Suppressor macrophage treated with lipopolysaccharide for 4 hours (primary cell): ENCODE results near the gene CT55.
"Not testable (repeated sequence)": the region's sequence is repeated elsewhere in the genome, so short reads cannot be mapped to it uniquely, and the experiment has no call there.

ENCODE experiments used
- DNase-seq: peaks from one replicate; pipeline ENCODE4 v3.0.0-alpha.2; 2020

CT55 gene, protein sequence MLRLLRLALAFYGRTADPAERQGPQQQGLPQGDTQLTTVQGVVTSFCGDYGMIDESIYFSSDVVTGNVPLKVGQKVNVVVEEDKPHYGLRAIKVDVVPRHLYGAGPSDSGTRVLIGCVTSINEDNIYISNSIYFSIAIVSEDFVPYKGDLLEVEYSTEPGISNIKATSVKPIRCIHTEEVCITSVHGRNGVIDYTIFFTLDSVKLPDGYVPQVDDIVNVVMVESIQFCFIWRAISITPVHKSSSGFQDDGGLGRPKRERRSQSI

DNA sequence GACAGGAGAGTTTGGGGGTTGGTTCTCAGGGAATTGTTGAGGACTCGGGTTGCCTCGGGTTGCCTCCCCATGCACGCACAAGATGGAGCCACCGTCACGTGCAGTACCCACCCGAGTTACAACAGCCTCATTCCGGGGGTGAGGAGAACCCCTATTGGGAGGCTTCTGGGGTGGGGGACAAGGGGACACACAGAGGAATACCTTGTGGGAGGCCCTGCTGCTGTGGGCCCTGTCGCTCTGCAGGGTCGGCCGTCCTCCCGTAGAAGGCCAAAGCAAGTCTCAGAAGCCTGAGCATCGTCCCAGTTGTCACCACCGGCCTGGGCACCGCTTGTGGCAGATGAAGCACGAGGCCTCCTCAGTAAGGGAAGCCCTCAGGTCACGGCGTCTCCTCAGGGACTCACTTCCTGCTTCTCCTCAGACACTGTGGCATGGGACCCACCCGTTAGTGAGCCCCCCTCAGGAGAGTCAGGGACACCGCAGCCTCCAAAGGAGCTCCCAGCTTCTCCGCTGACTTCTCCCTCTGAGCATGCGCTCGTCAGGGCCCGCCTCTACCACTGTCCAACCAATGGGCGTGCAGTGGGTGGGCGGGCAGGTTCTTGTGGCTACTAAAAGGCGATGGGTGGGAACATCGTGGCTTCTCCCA is at the start of gene CT55:
TSS of gene CT55 (minus strand) at position 522 of the 643 bp plus-strand sequence. CDS start at position 295, 227 bp downstream.
- DNase-seq: no peak

DNA sequence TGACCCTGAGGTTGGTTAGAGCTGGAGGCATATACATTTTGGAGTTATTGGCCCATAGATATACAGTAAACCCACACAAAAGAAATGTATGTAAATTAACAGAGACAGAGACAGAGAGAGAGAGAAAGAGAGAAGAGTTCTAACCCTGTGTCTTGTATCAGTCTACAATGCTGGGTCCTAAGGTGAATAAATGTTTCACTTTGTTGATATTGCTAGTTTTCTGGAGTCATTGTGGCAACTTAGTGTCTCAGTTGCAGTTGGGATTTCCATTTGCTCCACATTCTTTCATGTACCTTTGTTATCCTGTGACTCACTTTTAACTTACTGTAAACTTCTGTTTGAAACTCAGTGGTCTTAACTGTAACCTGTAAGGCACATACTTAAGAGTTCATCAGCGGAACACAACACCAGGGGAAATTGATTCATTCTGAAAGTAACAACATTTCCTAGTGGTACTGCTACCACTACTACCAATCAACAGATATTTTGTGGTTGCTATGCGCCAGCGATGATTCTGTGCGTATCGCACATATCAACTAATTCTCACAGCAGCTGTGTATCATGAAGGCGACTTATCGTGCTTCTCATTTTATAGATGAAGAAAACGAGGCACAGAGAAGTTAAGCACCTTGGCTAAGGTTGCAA is 42.1 kb upstream of the CT55 start:
- no peak for DNase-seq

DNA sequence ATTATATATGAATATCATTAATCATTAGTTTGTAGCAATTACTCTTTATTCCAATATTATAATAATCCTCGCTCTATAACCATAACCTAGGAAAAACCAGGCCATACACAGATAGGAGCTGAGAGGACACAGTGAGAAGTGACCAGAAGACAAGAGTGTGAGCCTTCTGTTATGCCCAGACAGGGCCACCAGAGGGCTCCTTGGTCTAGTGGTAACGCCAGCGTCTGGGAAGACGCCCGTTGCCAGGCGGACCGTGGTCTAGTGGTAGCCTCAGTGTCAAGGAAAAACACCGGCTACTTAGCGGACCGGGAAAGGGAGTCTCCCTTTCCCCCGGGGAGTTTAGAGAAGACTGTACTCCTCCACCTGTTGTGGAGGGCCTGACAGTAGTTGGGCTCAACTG is 35.2 kb upstream of the CT55 start:
- not testable (repeated sequence) for DNase-seq

DNA sequence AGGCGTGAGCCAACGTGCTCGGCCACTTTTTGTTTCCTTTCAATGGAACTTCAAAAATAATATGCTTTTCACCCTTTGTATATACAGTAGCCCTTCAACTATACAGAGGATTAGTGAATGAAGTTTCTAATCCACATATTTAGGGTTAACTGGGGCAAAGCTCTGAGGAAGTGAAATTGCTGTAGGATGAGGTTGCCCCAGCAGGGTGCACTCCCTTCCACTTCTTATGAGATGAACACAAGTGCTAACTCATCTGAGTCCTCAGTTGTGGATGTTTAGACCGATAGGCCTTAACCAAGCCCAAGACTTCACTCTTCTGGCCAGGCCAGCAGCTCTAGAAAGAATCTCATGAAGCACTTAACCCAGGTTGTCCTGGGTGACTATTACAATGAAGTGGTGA is 29.1 kb upstream of the CT55 start:
- DNase-seq: peak; percentile 3

DNA sequence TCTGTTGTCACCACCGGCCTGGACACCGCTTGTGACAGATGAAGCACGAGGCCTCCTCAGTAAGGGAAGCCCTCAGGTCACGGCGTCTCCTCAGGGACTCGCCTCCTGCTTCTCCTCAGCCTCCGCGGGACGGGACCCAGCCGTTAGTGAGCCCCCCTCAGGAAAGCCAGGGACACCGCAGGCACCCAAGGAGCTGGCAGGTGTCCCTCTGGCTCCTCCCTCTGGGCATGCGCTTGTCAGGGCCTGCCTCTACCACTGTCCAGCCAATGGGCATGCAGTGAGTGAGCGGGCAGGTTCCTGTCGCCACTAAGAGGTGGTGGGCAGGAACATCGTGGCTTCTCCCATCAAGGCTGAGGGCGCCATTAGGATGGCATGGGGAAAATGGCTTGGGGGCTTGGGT is 23.5 kb upstream of the CT55 start:
- DNase-seq: no peak

DNA sequence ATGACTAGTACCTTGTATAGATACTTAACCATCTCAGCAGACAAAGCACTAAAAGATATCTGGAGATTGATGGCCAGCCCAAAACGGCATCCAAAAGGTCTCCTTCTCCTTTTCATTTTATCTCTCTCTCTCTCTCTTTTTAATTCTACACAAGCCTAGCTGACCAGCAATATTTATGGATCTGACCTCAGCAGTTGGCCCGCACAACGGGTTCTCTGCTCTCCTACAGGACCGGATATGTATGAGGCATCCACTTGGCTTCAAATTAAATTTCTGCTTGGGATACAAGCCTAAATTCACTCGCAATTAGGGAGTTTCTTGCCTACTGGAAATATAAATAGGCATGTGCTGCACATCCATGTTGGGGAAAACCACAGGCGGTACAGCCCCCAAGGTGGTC is 22.5 kb upstream of the CT55 start:
- no peak for DNase-seq

DNA sequence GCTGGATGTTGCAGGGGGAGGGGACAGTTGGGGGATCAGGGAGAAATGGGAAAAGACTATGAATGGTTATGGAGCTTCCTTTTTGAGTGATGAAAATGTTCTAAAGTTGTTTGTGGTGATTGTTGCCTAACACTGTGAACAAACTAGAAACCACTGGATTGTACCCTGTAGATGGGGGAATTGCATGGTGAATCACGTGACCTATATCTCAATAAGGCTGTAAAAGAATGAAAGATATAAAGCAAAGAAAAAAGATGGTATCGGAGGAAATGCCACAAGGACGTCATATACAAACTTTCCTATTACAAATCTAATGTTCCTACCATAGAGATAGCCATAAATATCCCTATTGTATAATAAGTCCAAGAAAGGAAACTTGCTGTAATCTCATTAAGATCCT is 20.6 kb upstream of the CT55 start:
- DNase-seq: no peak

DNA sequence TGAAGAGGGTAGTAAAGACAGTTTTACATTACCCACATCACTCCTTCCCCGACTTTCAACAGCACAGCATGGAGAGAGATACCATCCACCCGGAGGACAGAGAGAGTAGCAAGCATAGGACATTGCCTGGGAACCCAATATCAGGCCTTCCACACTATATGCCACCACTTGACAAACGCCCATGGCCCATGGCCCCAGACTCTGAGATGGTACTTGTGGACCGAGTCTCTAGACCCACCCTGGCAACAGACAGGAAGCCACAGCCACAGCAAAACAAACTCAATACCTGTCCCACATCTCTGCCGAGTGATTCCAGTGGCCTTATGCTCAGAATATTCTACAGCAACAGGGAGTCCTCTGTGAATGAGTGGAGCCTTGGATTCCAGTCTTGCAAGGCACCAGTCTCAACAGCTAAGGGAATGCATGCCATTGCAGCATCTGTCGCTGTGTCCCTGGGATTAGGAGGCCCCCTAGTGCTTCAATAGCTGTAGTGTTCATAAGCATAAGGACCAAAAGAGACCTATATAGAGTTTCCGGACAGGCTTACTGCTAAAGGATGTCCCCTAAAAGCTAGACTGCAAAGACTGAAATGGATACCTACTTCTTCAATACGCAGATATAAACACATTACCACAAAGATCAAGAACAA is 14.7 kb upstream of the CT55 start:
- DNase-seq: peak; percentile 35

DNA sequence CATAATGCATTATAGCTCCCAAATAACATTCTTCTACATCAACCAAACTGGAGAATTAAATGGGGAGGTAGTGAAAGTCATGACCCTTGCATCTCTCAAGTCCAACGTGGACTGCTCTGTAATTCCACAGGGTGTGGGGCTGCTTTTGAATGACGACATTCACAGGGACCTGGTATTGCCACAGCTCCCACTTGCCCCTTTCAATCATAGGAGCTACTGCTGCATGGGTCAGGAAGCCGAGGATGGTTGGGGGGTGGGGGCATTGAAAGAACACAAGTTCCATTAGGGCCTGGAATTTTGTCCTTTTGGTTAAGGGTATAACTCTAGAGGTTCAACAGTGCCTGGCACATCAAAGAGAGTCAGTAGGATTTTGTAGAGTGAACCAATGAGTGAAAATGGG is 7.4 kb upstream of the CT55 start:
- no peak for DNase-seq

DNA sequence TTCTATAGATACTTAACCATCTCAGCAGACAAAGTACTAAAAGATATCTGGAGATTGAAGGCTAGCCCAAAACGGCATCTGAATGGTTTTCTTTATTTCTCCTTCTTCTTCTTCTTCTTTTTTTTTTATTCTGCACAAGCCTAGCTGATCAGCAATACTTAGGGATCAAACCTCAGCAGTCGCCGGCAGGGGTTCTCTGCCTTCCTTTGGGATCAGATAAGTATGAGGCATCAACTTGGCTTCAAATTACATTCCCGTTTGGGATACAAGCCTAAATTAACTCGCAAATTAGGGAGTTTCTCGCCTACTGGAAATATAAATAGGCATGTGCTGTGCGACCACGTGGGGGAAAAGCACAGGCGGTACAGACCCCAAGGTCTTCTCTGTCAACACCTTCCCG is 730 bp downstream of the CT55 start:
- no peak for DNase-seq

DNA sequence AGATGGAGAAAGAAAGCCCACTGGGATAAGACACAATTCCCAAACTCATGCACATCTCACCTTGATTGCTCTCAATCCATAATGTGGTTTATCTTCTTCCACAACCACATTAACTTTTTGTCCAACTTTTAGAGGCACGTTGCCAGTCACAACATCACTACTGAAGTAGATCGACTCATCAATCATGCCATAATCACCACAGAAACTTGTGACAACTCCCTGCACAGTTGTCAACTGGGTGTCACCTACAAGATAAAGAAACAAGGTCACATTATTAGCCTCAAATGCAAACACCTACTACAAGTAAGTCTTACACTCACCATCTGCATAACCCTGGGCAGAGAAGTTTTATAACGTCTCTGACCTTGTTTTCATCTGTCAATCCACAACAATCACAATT is 1.7 kb downstream of the CT55 start:
- not testable (repeated sequence) for DNase-seq

DNA sequence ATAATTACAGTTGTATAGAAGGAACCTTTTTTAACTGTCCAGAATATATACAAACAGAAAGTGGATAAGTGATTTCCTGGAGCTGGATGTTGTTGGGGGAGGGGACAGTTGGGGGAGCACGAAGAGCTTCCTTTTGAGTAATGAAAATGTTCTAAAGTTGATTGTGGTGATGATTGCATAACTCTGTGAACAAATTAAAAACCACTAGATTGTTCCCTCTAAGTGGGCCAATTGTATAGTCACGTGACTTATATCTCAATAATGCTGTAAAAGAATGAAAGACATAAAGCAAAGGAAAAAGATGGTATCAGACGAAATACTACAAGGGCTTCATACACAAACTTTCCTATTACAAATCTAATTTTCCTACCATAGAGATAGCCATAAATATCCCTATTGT is 2.7 kb downstream of the CT55 start:
- no peak for DNase-seq

DNA sequence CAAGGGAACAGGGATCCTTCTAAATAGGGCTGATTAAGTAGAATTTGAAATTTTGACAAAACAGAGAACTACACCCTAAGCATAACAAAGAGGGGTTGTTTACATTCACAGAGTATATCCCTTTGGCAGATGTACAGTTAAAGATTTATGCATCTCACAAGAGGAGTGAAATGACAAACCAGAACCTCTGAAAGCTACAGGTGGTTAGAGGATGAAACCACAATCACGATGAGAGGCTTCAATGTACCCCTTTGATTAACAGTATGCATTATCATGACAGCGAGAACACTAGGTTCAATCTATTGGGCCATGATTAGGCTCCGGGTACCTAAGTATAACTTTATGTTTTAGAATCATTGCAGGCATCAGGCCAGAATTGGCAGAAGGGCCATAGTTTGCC is 16.5 kb downstream of the CT55 start:
- DNase-seq: not testable (repeated sequence)

DNA sequence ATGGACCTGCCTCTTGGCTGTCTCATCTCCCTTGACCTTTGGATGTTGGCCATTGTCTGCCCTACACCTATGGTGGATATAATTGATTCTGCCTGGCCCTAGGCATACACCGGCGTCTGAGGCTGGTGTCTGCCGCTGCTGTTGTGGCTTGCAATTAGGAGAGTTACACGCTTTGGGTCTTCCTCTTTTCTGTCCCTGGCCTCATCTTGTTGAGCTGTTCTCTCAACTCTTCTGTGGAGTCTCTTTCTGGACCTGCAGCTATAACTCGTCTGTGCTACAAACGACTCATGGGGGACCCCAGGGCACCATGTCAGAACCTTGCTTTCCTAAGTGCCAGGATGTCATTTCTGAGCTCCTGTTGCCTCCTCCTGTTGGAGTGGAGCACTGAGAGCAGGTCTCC is 45.1 kb downstream of the CT55 start:
- not testable (repeated sequence) for DNase-seq

DNA sequence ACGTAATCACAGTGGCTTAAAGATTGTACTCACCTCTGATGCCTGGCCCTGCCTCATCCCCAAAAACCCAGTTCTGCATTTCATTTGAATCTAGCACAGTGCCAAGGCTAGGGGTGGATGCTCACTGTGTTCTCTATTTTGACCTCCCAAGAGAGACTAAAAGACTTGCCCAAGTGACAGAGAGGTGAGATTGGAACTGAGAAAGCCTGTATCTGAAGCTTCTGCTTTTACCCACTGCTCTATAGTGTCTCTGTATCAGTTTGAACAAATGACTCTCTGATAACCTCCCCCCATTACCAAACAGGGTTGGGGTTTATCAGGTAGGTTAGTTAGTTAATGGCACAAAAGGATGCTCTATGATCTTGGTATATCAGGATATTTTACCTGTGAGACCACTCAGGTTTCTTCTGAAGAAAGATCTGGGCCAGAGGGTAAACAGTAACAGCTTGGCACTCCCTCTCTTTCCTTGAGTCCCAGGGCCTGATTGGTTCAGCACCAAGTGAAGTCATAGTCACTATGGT is 51.1 kb downstream of the CT55 start, which contains the start of gene ETDB:
TSS of gene ETDB (minus strand) at position 471 of the 521 bp plus-strand sequence. CDS start 1,265 bp downstream, outside the sequence.
- not testable (repeated sequence) for DNase-seq

DNA sequence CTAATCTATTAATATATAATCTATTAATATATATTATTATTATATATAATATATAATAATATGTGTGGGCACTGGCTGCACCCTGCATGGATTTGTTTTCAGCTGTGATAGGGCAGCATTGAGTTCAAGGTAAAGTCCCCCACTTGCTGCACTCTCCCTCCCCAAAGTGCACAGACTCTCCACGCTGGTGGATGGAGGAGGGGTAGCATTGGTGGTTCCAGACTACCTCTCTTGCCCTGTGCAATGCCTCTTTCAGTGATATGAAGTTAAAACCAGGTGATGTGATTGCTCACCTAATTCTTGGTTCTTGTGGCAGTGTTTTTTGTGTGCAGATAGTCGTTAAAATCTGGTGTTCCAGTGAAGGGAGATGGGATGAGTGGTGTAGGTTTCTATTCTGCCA is 55.1 kb downstream of the CT55 start:
- DNase-seq: not testable (repeated sequence)

DNA sequence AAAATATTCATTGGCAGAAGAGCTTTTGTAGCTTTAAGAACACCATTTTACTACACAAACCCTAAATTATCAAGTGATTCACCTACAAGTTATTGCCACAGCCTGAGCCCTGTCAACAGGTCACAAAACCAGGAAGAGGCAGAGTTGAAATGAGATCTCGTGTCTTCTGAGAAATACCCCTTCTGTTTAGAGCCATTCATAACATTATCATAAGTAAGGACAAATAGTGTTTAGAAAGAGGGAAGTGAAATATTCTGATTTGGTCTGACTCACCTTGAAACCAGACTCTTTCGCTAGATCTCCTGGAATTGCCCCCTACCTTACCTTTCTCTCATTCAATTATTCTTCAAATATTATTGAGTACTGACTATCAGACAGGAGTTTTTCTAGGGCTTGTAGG is 56.8 kb downstream of the CT55 start:
- no peak for DNase-seq

DNA sequence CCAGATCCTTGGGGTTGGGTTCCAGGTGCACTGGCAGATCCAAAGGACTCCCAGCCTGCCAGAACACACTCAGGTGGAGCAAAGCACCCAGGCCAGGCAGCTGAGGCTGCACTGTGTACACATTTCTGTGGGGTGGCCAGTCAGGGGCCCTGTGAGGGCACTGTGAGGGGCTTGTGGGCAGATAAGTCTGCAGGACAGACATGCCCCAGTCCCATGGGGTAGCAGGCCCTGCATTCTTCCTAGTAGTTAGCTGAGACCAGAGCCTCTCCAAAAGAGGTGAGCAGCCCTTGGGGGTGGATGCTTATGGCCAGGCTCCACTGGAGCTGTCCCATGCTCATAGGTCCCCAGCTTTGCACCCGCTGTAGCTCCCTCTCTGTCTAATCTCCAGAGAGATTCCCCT is 58.5 kb downstream of the CT55 start:
- no peak for DNase-seq

DNA sequence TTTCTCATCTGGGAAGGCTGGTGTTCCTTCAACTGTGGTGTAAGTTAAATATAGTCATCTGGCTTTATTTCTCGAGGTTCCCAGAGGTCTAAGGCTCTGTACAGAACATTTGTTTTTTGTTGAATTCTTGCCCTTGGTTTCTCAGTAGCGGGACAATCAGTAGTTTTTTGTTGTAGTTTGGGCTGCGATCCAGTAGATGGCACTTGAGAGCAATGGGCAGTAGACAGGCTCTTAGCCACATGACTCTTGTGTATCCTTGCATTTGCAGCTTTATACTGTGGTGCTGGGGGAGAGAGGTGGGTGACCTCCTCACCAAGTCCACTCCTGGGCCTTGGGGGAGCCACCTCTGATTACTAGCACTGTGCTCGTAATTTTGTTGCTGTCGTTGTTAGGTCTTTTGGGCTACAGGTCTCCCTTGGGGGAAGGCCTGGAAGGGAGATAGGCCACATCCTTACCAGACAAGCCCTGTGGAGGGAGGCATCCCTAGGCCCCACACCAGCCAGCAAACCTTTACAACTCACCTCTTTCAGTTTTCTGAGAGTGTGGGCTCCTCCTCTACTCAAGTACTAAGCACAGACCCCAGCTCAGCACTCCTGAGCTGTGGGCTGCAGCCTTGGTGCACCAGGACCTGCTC is 59.0 kb downstream of the CT55 start:
- peak; percentile 45 for DNase-seq

DNA sequence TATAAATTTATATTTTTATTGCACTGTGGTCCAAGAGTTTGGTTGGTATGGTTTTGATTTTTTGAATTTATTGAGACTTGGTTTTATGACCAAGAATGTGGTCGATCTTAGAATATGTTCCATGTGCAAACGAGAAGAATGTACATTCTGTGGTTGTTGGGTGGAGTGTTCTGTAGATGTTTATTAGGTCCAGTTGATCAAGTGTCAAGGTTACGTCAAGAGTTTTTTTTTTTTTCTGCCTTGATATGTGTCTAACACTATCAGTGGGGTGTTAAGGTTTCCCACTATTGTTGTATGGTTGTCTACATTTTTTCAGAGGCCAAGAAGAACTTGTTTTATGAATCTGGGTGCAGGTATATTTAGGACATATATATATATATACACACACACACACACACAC is 61.6 kb downstream of the CT55 start:
- no peak for DNase-seq
